Peyer's patch (tissue), 4 donors: Measurements from ENCODE around the gene RDH16.

Experiments
- POLR2A ChIP-seq, 2 donors: fragments of 450-650 bp; IDR thresholded peaks; one replicate each; pipeline ENCODE4 v1.5.1; 2017; ENCODE audit warnings: antibody characterized with exemption in 2 of 2, mild to moderate bottlenecking in 2 of 2, moderate library complexity in 2 of 2
- TF ChIP-seq, protein P1 (sequence below), 6 experiments: fragments of 450-650 bp in 4 of 6; fragments of 200-600 bp in 2 of 6; sonication (generic) in 1 of 6; IDR thresholded peaks; one replicate each; pipeline ENCODE4 v1.5.1; 2017 to 2019; ENCODE audit warnings: antibody characterized with exemption in 6 of 6, mild to moderate bottlenecking in 3 of 6, moderate library complexity in 1 of 6

DNA sequence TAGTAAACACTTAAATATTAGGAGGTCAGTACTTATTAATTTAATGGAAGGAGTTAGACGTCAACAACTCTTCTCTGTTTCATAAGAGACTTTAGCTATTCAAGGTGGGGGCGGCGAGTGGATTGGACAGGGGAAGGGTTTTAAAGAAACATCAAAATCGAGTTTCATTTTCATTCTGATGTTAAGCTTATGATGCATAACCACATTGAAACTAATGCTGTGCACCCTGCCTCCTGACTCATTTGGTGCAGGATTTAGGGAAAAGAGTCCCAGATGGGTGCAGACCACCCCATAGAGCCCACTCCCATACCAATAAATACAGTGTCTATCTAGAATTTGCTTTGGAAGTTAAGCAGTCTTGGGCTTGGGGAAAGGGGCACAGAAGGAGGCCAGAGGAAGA is 41.6 kb upstream of the RDH16 start:
- TF ChIP-seq, protein P1, sequence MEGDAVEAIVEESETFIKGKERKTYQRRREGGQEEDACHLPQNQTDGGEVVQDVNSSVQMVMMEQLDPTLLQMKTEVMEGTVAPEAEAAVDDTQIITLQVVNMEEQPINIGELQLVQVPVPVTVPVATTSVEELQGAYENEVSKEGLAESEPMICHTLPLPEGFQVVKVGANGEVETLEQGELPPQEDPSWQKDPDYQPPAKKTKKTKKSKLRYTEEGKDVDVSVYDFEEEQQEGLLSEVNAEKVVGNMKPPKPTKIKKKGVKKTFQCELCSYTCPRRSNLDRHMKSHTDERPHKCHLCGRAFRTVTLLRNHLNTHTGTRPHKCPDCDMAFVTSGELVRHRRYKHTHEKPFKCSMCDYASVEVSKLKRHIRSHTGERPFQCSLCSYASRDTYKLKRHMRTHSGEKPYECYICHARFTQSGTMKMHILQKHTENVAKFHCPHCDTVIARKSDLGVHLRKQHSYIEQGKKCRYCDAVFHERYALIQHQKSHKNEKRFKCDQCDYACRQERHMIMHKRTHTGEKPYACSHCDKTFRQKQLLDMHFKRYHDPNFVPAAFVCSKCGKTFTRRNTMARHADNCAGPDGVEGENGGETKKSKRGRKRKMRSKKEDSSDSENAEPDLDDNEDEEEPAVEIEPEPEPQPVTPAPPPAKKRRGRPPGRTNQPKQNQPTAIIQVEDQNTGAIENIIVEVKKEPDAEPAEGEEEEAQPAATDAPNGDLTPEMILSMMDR (IDR thresholded peaks at IDR 0.05): no peak
- TF ChIP-seq POLR2A (IDR thresholded peaks at IDR 0.05): no peak
